ENCODE measurements around the gene TCP10L. TPM values are rescaled to one million over a fixed set of nuclear protein-coding genes. Genes with fewer than 3 reads are reported as not detected.
"Not testable (repeated sequence)": the region's sequence is repeated elsewhere in the genome, so short reads cannot be mapped to it uniquely, and the experiment has no call there.

The TCP10L gene
- total RNA-seq, 1 donor from 2014 or later: 0.68 TPM

DNA sequence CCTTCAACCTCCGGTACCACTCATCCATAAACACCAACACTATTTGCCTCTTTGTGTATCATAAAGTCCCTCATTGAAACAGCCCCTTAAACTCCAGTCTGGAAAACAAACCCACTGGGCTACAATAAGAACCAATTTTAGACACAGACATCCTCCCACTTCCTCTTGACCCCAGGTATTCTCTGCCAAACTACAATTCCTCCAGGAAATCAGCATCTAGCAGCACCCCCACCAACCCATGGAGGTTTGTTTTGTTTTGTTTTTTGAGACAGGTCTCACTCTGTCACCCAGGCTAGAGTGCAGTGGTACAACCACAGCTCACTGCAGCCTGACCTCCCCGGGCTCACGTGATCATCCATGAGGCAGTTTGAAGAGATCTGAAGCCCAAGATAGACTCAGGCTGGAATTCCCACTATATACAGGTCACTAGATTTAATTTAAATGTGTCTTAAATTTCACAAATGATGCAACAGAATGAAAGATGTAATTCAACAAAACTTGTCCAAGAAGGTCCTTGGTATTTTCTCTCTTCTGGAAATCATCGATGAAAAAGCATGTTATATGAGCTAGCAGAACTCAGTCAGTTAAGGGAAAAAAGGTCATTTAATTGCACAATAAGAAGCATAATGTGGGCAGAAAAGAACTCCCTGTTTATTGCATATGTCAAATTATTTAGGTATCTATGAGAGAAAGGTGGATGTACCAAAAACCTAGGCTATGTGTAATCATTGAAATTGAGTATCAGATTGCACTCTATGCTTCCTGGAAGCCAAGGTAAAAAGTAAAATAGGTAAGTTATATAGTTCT lies 30.3 kb downstream of the TCP10L start:
- DNase-seq: no peak

DNA sequence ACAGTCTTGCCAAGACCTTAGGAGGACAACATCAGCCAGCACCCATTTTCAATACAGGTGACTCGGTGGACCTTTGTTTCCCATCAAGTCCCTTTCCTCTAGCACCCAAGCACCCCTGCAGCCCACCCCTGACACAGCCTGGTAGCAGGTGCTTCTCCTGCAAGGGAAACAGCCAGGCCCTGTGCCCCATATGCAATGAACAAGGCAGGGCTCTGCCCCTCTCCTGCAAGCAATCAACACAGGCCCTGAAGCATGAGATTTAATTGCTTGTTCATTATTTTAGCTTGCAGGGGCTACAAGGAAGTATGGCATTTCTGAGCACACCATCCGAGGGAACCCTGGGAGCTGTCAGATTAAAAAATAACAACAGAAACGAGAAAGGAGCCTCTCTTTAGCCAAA lies 35.4 kb downstream of the TCP10L start:
- no peak for DNase-seq

DNA sequence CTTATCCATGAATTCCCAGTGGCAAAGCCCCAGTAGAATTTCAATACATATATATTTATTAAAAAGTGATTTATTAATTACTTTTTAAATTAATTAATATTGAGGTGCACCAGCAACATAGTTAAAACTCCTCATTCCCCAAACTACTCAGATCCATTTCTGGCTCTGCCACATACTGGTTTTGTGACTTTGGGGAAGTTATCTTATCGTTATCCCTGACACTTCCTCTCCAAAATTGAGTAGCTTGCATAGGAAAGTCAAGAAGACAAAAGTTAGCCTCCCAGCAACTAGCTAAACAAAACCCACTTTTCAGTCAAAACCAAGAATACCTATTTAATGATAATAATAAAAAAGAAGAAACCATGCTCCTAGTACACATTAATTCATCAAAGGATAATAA lies 35.9 kb downstream of the TCP10L start:
- no peak for DNase-seq

DNA sequence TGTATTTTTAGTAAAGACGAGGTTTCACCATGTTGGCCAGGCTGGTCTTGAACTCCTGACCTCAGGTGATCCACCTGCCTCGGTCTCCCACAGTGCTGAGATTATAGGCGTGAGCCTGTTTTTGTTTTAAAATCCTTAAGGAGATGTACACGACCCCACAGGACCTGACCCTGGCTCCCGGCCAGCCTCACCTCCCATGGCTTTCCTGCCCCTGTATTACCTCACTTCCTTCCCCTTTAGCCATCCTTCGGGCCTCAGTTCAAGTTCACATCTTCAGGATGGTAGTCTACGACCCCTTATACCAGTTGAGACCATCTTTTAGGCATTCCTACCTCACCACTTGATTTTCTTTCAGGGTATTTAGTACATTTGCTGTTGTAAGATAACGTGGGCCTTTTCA lies 36.3 kb downstream of the TCP10L start:
- DNase-seq: peak; percentile 42

DNA sequence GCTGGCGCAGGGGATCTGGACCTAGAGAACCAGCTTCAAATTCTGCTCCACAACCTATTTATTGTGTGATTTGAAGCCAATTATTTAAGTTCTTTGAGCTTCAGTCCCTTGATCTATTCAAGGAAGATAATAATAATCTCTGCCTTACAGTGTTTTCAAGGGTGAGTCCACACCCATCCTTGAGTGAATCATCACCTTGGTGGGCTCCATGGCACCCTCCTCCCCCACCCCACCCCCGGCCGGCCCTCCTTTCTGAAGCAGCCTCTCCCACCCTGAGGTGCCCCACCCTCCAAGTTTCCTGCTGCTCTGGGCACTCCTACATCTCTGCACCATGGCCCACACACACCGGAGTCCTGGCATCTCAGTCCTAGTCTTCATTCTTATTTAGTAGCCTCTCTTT lies 38.3 kb downstream of the TCP10L start:
- no peak for DNase-seq

DNA sequence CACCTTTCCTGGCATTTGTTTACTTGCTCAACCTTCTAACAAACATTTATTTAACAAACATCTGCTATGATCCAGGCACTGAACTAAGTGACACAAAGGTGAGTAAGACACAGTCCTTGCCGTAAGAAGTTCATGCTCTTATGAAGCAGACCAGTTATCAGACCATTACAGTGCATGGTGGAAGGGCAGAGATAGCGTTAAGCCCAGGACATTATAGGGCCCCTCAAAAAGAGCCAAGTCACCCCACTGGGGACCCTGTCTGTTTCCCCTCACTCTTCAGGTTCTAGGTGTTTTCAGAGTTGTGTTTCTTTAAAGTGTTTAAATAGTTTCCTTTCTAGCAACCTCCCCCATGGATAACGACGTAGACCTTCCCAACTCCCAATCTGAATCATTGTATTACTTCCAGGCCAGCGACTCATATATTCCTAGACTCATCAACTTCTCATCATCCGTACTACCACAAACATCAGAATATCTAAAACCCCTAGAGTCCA lies 39.3 kb downstream of the TCP10L start:
- DNase-seq: peak; percentile 62

DNA sequence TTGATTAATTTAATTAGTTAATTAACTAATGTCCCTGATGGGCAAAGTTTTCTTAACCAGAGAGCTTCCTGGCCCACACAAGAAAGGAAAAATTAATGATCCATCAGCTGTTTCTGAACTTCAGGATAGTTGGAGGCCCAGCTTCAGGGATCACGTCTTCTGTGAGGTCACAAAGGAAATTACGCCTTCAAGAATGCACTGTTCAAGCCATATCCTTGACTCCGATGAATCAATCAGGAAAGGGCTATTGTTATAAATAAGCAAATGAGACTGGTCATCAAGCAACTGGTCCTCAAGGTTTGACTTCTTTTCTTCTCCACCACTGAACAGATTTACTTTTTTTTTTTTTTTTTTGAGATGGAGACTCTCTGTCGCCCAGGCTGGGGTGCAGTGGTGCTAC lies 40.6 kb downstream of the TCP10L start:
- DNase-seq: peak; percentile 96

DNA sequence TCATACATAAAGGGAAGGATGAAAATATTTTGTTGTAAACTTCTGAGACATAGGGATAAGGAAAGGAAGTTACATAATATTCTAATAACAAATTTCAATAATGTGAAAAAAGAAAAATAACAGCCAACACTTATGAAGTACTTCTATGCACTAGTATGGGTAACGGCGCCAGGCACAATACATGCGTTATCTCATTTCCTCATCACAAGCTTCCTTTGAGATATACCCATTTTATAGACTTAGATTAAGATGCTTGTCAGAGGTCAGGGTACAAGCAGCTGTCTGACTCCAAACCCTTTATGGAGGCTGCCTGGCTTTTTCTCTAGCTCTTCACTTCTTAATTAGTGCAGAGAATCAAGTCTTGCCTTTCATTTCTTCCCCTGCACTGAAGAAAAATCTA lies 41.3 kb downstream of the TCP10L start:
- peak; percentile 65 for DNase-seq

DNA sequence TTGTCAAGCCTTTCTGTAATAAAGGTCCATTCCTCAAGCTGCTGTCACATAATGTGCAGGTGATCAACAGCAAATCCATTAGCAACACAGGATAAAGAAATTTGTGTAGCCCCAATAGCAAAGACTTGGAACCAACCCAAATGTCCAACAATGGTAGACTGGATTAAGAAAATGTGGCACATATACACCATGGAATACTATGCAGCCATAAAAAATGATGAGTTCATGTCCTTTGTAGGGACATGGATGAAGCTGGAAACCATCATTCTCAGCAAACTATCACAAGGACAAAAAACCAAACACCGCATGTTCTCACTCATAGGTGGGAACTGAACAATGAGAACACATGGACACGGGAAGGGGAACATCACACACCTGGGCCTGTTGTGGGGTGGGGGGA lies 42.3 kb downstream of the TCP10L start:
- not testable (repeated sequence) for DNase-seq

DNA sequence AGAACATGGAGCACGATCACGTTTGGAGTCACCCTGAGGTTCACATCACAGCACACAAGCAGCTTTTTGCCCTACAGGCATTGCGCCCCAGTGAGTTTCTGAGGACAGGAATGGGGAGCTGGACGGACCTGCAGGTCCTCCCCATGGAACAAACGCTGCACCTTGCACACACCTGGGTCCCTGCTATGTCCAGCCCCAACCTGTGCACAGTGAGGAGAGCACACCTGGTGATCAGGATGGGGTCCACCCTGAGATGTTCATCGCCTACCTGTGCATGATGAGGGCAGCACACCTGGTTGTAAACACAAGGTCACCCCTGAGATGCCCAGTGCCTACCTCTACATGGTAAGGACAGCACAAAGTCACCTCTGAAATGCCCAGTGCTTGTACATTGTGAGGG lies 45.9 kb downstream of the TCP10L start:
- DNase-seq: no peak

DNA sequence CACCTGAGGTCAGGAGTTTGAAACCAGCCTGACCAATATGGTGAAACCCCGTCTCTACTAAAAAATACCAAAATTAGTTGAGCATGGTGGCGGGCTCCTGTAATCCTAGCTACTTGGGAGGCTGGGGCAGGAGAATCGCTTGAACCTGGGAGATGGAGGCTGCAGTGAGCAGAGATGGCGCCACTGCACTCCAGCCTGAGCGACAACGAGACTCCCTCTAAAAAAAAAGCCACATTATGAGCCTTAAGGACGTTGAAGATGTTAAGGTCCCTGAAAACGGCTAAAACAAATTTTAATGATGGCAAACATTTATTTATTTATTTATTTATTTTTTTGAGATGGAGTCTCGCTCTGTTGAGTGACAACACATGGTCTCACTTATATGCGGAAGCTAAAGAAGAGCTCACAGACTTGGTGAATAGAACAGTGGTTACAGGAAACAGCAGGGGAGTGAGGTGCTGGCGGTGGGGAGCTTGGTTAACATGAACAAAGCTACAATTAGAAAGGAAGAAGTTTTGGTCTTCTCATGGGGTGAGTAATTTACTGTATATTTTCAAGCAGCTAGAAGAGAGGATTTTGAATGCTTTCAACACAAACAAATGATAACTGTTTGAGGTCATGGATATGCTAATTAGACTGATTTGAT lies 47.1 kb downstream of the TCP10L start:
- no peak for DNase-seq

DNA sequence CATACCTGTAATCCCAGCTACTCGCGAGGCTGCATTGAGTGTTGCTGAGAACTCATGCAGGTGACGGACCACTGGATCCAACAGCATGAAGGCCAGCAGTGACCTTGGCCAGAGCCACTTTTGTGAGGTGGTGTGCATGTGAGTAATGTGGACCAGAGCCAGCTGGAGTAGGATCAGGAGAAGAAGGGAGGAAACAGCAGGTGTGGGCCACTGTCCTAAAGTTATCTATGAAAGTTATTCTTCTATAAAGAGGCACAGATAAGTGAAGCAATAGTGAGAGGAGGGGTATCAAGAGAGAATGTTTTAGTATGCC lies 47.8 kb downstream of the TCP10L start:
- peak; percentile 27 for DNase-seq

DNA sequence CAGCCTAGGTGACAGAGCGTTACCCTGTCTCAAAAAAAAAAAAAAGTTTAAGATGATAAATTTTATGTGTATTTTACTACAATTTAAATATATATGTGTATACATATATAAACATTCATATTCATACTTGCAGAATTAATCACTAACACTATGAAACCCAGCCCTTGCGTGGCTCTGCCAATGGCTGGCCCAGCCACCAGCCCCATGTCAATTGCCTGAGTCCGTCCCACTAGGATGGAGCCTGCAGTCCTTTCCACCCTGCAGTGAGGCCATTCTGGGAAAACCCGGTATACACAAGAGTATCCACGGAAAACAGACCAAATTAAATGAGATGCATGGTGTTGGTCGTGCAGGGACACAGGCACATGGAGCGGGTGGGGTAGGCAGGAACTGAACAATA lies 49.7 kb downstream of the TCP10L start:
- DNase-seq: no peak

DNA sequence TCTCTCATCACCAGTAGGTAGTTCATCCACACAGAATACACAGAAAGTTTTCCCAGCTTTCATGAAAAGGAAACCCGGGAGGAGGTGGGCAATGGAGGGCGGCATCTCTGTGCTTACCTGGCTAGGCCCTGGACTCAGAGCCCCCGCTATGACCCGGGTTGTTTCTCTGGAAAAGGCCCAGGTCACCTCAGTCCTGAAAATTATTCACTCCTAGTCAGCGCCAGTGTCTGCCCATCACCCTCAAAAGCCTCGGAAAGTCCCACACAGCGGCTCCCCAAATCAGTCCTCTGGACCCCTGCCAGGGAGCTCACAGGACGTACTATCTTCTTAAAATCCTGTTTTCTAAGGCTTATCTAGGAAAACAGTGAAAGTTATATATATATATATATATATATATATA lies 51.2 kb downstream of the TCP10L start:
- no peak for DNase-seq

DNA sequence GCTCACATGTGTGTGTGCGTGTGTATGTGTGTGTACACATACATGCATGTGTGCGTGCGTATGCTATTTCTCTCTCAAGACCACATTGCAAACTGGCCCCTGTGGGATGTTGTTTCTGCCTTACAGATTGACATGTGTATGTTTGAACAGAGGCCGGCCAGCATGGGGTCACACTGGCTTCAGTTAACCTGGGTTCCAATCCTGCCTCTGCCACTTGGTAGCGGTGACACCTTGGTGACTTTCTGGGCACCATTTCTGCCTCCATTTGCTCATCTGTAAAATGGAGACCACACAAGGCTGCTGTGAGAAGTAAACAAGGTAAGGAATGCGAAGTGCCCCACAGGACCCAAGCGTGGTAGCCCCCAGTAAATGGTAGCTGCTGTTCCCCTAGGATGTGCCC lies 51.7 kb downstream of the TCP10L start:
- DNase-seq: no peak

DNA sequence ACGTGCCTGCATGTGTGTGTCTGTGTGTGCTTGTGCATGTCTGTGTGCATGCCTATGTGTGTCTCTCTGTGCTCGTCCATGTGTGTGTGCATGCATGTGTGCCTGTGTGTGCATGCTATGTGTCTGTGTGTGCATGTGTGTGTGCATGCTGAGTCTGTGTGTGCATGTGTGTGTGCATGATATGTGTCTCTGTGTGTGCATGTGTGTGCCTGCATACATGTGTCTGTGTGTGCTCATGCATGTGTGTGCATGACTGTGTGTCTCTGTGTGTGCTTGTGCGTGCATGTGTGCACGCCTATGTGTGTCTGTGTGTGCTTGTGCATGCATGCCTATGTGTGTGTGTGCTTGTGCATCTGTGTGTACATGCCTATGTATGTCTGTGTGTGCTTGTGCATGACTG lies 52.3 kb downstream of the TCP10L start:
- DNase-seq: no peak

DNA sequence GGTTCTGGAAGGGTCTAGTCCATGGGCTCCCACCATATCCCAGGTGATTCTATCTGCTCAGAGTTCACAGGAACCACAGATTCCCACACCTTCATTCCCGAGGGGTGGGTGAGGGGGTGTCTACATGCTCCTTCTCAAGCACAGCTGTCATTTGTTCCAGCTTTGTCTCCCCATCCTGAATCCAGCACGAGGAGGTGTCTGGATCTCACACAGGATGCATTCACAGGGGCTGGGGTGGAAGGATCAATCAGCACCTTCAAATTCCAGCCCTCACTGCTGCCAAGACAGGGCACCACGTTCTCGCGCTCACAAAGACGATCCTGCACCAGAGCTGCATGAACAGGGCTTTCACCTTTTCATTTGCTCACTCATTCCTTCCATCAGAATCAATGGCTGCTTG lies 52.7 kb downstream of the TCP10L start:
- DNase-seq: no peak

DNA sequence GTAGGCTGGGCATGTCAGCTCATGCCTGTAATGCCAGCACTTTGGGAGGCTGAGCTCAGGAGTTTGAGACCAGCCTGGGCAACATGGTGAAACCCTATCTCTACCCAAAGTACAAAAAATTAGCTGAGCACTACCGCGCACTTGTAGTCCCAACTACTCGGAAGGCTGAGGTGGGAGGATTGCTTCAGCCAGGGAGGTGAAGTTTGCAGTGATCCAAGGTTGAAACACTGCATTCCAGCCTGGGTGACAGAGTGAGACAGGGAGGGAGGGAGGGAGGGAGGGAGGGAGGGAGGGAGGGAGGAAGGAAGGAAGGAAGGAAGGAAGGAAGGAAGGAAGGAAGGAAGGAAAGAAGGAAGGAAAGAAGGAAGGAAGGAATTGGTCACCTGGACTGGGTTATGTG lies 53.8 kb downstream of the TCP10L start:
- DNase-seq: not testable (repeated sequence)

DNA sequence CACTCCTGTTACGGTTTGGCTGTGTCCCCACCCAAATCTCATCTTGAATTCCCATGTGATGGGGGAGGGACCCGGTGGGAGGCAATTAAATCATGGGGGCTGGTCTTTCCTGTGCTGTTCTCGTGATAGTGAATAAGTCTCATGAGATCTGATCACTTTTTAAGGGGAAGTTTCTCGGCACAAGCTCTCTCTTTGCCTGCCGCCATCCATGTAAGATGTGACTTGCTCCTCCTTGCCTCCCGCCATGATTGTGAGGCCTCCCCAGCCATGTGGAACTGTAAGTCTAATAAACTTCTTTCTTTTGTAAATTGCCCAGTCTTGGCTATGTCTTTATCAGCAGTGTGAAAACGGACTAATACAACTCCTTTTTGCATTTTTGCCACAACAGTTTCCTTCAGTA lies 54.5 kb downstream of the TCP10L start:
- not testable (repeated sequence) for DNase-seq

DNA sequence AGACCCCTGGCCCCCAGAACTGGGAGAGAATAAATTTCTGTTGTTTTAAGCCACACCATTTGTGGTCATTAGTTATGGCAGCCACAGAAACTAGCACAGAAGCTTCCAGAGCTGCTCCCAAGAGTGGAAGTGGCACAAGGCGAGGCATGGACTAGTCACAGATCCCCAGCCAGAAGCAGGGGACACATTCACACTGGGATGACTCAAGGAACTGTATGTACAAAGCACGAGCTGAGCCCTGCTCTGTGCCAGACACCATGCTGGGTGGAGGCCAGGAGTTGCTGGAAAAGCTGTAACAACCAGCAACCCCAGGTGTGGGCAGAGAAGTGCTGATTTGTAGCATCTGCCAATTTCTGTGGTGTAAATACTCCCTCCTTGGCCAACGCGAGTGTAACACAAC lies 55.6 kb downstream of the TCP10L start:
- no peak for DNase-seq

DNA sequence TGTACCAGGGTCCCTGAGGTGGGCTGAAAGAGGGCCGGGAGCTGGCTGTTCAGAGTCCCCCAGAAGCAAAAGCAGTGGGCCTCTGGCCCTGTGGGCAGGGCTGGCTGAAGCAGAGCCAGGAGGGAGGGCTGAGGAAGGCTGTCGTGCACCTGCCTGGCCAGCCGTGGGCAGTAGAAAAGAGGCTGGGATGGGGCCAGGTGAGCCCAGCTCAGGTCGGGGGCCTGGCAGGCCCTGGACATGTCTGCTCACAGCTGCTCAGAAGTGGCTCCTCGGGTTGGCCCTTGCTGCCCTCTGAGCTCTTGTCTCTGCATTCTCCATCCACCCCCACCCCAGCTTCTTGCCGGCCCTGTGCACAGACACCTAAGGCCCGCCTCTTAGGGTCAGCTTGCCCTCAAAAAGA lies 60.0 kb downstream of the TCP10L start:
- peak; percentile 21 for DNase-seq

DNA sequence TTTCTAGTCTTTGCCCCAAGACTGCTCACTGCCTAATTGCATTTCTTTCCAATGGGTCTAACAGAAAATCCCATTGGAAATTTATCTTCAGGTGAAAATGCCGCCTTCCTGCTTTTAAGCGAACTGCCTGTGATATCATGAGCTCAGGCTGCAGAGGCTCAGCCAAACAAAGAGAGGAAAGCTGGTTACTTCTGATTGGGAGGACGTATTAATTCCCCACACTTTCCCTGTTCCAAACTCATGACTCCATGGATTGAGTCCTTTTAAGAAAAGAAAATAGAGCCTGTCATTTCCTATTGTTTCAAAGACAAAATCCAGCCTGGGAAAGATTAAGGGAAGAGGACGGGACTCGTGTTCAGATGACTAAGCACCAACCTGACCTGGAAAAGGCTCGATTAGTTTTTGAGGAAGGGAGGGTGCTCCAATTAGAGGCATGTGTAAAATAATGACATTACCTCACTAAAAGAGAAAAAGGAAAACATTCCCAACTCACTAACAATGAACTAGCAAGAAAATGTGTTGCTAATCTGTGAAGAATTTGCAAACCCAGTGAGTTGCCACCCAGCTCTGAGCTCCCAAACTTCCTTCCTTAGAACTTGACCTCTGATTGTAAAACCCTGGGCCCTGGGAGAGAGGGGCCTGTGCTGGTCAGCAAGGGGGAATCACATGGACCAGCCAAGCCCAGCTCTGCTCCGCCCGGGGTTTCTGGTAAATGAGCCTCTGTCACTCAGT lies 61.2 kb downstream of the TCP10L start:
- peak; percentile 99 for DNase-seq

Data from dermis blood vessel endothelial cell (primary cell).